HG03575 (cell line): ENCODE results near the gene SLC25A22.

Source experiments
- ATAC-seq: cut with Tn5 transposase; IDR thresholded peaks from one replicate; pipeline ENCODE4 v1.9.1; 2021; ENCODE audit not compliant: unreplicated experiment, insufficient number of reproducible peaks, low FRiP score; ENCODE audit errors: extremely low read depth

SLC25A22 gene

DNA sequence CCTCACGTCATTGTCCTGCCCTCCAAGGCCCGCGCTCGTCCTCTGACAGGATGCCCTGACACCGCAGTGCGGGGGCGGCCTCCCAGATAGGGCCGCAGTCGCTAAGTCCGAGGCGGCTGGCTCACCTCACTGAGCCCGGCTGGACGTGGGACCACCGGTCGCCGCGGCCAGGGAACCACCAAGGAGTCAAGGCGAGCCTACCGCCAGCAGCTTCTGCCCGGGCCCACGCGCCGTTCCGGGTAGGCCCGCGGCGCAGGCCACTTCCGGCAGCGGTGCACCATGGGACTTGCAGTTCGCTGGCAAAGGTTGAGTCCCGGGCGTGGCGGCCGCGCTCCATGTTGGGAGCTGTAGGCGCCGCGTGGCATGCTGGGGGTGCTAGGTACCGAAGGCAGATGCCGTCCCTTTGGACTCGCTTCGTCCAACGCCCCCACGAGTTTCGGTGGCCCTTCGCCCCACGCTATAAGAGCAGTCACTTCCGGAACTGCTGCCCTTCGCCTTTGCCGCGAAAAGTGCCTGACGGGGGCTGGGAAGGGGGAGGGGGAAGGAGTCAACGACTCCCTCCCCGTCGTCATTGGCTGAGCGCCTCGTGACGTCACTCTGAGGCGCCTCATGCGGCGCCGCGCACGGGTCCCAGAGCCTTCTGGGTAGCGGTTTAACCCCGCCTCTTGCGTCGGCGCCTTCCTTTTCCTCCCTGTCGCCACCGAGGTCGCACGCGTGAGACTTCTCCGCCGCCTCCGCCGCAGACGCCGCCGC lies 11.4 kb upstream of the SLC25A22 start, which contains the start of gene RPLP2:
Gene RPLP2, plus strand, starts transcription at position 681 of the 753 bp plus-strand sequence. CDS start 268 bp downstream, outside the sequence.
- ATAC-seq, result peak; percentile 38

DNA sequence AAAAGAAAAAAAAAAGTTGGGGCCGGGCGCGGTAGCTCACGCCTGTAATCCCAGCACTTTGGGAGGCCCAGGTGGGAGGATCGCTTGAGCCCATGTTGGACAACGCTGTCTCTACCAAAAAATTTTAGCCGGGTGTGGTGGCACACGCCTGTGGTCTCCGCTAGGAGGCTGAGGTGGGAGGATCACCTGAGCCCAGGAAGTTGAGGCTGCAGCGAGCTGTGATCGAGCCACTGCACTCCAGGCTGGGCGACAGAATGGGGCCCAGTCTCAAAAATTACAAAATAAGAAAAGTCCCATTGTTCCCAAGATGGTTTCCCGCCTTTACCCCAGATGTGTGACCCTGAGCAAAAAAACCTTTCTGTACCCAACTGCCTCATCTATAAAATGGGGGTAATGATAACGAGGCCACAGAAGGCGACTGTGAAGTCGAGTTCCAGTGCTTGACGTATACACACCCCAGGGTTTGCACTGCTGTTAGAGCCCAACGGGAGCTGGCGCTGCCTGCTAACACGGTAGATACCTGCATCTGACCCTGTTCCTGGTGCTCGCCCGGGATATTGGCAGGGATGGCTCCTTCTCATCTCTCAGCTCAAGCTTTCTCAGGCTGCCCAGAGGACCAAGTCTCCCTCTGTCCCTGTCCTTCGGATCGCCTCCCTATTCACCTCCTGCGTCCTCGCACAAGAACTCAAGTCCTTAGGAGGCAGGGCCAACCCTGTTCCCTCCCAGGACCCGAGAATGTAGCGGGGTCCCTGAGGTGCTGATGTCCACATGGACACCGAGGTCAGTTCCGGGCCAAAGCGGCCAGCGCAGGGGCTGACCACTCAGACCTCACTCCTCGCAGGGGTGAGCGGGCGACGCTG lies 10.6 kb upstream of the SLC25A22 start:
- no peak for ATAC-seq

DNA sequence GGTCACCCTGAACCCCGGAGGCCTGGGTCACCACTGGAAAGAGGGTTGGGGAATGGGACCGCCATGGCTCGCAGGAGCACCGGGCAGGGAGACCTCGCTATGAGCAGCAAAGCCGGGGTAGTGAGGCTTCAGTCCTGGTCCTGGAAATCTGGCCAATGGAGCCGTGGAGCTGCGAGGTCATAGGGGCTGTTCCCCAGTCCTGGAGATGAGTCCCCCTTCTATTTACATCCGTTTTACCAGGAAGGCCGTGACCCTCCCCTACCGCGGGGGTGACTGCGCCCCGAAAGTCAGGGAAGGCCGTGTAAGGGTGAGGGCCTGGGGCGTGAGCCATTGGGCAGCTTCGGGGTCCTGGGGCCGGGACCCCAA lies 6.5 kb upstream of the SLC25A22 start:
- no peak for ATAC-seq

DNA sequence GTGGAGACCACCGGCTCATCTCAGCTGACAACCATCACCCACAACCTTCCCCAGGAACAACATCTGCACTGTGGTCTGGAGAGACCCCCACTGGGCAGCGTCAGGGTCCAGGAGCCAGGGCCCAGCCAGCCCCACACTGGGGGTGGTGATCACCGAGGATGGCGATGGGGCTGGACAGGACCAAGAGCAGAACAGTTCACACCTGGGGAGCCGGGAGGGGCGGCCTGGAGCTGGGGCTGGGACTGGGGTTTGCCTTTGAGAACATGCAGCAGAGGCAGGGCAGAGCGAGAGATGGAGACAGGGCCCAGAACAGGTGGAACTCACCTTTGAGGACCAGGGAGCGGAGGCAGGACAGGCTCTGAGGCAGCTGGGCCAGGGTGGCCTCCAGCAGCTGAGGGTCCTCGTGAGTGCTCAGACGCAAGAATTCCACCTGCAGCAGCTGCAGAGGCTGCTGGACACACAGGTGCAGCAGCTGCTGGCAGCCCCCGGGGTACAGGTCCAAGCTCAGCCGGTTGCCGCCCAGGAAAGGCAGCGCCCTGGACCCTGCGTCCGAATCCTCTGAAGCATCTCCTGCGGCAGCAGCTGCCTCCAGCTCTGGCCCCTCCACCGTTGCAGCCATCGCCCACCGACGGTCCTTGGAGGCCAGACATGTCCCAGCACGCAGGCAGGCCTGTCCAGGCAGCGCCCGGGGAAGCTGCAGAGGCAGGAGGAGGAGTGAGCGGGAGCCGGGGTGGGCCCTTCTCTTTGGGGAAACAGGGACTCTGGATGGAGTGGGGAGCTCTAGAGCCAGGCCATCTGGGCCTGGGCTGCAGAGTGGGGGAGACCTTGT lies 5.9 kb upstream of the SLC25A22 start:
- no peak for ATAC-seq

DNA sequence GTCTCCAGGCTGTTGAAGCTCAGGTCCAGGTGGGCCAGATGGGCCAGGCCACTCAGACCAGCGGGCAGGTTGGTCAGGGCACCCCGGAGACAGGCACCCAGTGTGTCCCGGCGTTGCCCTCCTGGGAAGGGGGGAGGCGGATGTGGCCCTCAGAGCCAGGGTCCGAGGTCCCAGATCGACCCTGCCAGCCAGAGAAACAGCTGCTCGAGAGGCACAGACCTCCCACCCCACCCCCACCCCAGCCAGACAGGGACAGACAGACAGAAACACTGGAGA lies 5.3 kb upstream of the SLC25A22 start:
- ATAC-seq, result no peak

DNA sequence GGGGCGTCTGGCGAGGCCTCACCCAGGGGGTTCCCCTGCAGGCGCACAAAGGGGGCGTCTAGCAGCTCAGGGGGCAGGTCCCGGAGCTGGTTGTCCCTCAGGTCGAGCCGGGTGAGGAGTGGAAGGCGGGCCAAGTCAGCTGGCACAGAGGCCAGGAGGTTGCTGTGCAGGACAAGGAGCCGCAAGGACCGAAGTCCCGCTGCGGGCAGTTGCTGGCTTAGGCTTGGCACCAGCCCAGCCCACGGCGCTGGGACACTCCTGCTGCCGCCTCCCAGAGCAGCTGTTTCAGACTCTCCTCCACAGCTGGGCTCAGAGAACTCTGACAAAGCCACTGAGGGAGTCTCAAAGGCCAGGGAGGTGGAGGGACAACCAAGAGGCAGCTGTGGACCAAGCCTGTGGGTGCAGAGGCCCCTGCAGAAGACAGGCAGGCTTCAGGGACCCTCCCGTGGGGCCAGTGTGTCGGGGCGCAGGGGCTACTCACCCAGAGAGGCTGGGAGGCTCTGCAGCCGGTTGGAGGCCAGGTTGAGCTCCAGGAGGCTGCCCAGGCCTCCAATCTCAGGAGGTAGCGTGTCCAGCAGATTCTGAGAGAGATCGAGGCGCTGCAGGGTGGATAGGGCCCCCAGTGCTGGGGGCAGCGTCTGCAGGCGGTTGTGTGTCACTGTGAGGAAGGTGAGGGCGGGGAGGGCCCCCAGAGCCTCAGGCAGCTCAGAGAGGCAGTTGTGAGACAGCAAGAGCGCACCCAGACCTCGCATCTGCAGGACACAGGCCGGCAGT lies 4.8 kb upstream of the SLC25A22 start:
- no peak for ATAC-seq

DNA sequence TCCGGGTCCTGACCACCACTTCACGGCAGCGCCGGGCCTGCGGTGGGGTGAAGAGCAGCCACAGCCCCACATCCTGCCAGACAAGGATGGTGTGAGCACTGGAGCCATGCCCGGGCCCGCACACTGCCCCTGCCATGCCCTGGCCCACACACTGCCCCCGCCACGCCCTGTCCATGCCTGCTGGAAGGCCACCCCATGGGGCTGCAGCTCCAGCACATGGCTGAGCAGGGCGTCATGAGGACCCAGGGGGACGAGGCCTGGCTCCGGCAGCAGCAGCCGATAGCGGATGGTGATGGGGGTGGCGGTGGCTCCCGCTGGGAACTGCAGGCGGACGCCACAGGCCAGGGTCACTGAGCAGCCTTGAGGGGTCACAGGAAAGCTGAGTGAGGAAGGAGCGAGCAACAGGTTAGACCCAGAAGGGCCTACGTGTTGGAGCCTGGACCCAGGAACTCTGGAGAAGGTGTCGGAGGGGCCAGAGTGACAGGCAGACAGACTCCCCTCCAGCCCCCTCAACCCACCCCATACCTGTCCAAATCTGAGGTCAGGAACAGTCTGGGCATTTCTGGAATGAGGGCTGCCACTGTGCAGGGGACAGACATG lies 4.0 kb upstream of the SLC25A22 start:
- no peak for ATAC-seq

DNA sequence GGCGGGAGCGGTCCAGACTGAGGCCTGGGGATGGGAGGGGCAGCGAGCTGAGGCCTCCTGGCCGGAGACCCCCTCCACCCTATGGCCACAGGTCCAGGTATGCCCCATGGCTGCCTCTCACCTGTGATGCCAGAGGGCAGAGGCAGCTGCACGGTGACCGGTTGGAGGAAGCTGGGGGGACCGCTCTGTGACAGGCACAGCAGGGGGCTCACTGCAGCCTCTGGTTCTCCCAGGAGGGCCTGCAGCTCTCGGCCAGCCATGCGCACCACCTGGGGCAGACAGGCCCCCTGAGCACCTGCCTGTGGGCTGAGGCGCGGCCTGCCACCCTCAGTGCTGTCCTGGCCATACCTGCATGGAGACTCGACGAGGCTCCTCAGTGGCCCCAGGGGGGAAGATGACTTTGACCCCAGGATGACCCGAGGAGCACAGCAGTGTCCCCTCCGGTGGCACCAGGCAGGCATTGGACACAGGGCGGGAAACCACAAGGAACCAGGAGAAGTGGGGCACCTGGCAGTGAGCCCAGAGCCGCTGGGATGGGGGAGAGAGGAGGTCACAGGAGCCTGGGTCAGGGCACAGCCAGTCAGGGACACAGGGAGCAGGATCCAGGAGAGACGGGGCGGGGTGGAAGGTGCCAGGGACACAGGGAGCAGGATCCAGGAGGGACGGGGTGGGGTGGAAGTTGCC lies 3.2 kb upstream of the SLC25A22 start:
- ATAC-seq, result no peak

DNA sequence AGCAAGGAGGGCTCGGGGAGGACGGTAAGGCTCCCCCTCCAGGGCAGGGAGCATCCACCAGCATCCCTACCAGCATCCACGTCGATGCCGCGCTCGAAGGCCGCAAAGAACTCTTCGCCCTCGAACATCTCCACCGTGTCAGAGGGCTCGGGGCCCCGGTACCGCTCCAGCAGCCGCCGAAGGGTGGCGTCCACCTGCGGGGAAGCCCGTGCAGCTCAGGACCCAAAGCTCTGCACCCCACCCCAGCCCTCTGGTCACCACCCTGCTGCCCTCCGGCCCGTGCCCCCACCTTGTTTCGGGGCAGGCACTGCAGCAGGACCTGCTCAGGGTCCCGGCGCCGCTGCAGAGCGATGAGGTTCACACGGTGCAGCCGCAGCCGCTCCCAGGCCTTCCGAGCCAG lies 2.4 kb upstream of the SLC25A22 start:
- no peak for ATAC-seq

DNA sequence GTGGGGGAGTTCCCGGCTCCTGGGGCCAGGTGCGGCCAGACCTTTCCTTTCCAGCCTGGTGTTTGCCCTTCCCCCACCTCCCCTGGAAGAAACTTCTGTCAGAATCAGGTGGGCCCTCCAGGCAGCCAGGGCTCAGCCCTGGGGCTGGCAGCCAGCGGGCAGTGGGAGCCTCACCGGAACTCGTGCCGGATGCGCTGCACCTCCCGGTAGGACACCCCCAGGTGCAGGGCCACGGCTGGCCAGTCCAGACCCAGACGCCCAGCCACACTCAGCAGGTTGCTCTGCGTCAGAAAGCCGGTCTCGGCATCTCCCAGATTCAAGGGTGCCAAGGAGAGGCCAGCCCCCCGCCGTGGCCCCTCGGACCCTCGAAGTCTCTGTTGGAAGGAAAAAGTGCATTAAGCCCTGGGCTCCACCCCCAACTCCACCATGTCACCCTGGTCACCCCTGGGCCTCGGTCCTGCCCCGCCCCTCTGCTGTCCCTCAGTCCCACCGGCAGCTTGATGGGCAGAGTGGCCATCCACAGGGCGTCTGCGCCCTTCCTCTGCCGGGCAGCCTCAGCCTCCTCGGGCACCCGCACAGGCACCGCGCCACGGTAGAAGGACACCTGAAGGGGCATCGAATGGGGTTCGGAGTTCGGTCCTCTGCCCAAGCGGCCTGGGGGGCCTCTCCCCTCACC lies 1.7 kb upstream of the SLC25A22 start:
- no peak for ATAC-seq

DNA sequence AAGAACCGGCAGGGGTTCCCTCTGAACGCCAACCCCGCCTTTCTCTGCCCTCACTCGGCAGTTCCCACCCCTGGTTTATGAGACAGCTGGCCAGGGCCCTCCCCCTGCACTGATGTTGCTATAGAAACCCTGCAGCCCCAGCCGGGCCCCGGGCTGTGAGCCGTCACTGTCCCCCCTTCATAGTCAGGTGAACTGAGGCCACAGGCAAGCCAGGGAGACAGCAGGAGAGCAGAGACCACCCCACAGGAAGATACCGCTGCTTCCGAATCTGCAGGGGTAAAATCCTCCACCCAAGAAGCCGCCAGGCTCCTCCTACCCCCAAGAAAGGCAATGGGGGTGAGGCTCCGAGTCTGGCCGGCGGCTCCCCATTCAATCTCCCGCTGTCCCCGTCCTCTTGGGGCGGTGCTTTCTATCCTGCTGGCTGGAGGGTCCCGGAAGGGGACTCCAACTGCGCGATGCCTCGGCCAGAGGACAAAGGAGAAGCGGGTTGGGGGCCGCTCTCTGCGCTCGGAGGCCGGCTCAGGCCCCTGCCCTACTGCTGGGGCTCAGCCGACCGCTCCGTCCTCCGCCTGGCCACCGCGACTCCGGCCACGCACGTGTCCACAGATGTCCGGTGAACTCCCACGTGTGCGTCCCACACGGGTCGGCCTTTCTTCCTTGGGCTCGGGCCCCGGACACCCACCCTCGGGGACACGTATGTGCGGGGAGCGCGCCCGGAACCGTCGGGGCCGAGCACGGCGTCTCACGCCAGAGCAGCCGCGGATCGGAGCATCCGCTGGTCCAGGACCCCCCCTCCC lies 587 bp downstream of the SLC25A22 start:
- ATAC-seq, result no peak

DNA sequence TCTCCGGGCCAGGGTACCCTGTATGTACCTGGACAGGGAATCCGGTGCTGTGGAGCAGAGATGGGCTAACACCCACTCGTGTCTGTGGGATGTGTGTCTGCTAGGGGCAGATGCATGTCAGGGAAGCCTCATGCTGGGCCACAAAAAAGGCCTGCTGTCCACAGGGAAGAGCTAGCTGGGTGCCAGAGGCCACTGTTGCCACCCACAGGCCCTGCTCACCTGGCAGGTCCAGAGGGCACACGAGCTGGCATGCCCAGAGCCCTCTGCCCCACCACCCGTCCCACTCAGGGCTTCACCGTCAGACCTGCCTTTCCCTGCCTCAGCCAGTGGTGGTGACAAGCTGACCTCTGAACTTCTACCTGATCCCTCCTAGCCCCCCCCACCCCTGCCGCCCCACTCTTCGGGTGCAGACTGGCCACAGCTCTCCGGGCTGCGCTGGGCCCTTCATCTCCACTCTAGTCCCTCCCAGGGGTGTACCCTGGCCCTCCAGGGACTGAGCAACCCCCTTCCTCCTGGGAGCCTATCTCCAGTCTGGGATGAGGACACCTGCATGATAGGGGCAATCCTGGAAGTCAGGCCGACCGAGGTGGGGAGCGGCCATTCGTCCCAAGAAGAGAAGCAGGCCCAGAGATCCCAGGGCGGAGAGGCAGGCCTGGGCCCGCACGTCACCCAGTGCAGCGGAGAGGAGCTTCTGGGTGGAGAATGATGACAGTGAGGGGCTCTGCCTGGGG lies 1.4 kb downstream of the SLC25A22 start:
- ATAC-seq, result no peak

DNA sequence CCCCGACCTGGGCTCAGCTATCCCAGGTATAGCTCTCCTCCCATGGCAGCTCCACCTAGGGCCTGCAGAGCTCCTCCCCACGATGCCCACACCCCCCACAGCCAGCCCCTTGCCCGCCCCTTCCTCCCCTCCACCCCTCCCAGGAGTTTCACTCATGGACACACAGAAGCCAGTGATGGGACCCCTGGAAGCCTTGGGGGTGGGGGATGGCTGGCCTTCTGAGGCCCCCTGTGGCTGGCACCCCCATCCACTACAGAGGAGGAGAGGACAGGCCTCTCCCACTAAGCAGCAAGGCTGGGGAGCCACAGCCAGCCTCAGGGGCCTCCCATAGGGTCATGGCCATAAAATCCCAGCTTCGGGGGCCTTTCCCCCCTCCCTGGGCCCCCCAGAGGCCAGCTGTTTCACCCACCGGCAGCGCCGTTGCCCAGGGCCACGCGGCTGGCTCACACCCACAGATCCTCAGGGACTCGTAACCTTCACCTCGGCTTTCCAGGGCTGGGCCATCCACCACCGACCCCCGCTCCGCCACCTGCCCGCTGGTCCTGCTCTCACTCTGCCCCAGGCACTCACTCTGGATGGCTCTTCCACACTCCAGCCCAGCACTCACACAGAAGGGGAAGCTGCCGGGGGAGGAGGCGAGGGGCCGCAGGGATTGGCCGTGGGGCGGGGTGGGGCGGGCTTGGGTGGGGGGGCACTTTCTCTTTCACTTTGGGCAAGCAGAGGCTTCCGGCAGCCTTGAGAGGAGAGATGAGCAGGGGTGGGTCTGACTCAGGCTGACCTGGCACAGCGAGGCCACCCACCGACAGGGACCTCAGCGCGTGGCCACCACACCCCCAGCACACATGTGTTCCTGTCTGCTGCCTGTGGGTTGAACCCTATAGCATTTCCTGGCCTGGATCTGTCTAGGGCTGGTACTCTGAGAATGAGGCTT lies 2.2 kb downstream of the SLC25A22 start:
- ATAC-seq, result no peak

DNA sequence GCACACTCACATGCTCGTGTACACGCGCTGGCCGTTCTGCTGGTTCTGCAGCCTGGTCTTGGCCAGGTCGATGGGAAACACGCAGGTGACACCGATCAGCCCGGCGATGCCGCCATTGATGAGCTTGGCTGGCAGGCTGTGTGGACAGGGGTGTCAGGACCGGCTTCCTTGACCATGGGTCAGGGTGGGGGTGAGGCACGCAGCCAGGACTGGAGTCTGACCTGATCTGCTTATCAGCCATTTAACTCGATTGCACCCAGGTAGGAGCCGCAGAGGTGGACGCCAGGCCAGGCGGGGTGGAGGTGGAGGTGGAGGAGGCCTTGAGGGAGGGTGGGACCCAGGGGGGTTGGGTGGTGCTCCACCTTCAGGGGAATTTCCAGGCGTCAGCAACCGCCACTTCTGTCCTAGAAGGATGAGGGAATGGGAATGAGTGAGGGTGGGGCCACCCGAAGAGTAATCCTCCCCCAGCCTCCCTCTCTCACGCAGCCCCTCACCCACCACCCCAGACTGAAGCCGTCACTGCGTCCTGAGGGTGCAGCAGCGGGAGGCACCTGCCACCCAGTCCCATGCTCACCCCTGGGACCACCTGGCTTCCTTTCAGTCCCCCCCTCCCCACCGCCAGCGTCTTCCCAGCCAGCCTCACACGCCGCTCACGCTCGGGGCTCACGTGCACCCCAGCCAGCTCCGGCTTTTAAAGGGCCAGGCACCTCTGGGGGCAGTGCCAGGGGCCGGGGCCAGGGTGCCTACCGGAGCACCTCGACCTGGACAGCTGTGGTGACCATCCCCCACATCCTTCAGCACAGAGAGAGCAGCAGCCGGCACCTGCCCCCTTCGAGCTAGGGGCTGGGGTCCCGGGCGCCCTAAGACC lies 3.1 kb downstream of the SLC25A22 start:
- no peak for ATAC-seq
